ENCODE measurements around the gene FAM170A. TPM values are rescaled to one million over a fixed set of nuclear protein-coding genes. Genes with fewer than 3 reads are reported as not detected.

Gene FAM170A
- polyA plus RNA-seq, 2 donors, result 0.10 TPM; not detected in 1

Other genes with a start within 250 kb of the FAM170A start
- gene HSD17B4, start 177.1 kb upstream of the FAM170A start, polyA plus RNA-seq, result 100 to 1,000 TPM; 136 to 190 TPM